ENCODE measurements around the gene VWDE.
"Not testable (repeated sequence)": the region's sequence is repeated elsewhere in the genome, so short reads cannot be mapped to it uniquely, and the experiment has no call there.

The VWDE gene

DNA sequence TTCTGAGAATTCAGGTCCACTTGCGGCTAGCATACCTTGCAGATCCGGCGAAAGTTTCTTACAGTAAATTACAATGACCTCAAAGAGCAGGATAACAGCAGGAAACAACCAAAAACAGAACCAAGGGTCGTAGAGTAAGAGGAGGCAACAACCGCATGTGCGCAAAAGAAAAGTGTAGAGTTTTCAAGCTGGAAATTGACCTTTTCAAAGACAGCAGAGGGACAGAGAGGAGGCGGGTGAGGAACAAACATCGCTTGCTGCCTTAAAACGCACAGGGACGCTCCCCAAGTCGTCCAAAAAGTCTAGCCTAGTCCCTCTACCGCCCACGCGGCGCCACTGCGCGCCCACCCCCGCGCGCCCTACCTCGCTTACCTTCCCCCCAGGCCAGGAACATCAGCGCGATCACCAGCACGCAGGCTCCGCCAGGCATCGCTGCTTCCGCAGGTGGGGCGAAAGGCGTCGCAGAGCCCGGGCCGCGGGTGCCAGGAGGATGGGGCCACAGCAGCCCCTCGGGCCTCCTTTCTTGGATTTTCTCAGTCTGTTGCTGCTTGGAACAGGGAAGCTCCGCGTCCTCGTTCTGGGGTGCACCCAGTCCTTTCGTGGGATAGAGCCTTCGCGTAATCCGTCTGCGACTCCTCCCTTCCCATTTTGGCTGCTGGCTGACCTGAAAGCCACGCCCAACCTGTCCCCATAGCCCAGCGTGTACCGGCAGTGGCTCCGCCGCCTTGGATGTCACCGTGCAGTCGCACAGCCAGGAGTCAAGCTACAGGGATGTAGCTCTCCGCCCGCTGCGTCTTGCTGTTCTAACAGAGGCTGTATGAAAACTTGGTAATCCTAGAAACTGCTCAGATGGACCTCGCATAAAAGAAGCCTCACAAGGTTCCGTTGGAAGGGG, at the start of gene VWDE:
Gene VWDE, minus strand, starts transcription at position 579 of the 895 bp plus-strand sequence. Its CDS starts 149 bp downstream, at position 430.
- peak; percentile 88 for DNase-seq

DNA sequence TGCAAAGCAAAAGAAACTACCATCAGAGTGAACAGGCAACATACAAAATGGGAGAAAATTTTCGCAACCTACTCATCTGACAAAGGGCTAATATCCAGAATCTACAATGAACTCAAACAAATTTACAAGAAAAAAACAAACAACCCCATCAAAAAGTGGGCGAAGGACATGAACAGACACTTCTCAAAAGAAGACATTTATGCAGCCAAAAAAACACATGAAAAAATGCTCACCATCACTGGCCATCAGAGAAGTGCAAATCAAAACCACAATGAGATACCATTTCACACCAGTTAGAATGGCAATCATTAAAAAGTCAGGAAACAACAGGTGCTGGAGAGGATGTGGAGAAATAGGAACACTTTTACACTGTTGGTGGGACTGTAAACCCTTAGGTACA, 49.5 kb upstream of the VWDE start:
- not testable (repeated sequence) for DNase-seq

DNA sequence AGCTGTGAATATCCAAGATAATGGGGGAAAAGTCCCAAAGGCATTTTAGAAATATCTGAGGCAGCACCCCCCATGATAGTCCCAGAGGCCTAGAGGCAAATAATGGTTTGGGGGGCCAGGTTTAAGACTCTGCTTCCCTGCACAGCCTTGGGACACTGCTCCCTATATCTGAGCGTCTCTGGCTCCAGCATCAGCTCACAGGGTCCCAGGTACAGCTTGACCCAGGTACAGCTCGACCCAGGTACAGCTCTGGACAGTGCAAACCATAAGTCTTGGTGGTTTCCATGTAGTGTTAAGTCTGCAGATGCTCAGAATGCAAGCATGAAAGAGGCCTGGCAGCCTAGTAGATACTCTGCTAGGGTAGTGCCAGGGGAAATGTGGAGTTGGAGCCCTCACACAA, 47.0 kb upstream of the VWDE start:
- no peak for DNase-seq

GRCh38 chr7:12444785-12445184, 41.1 kb upstream of the VWDE start:
- no peak for DNase-seq

DNA sequence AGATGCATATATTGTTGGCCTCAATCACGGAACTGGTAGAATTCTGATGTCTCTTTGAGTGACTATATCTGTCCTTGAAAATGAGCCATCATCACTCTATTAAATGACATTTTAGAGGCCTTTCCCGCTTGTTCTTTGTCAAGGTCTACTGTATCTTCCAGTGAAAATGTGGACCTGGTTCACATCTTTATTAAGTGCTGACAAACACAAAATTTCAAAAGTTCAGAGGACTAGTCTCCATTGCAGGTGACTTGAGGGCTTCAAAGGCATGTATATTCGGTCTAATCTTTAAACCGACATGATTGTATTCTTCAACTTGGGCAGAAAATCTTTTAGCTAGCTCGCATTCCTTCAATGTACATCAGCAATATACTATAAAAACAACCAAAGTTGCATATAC, 36.6 kb upstream of the VWDE start:
- no peak for DNase-seq

DNA sequence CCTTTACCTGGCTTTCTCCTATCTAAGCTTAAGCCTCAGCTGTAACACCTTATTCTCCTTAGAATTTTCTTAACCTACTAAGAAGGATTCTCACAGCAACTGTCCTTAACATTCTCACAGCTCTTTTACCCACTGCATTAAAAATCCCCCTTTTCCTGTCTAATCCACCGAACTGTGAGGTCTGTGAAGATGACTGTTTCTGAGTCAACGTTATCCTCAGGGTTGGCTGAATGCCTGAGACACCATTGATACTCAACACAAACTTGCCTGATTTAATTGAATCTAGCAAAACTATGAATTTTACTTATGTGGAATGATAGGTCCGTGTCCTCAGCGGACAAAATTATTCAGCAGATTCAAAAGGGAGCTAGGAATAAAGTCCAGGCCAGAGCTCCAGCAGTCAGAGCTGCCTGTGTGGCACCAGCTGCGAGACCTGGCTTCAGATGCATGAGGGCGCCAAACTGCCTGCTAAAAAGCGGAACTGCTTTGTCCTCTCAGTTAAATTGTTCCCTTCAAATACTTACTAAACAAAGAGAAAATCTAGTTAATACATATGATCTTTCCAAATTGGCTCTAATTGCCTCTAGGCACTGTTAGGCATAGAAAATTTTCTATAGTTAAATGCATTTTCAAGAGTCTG, 33.4 kb upstream of the VWDE start:
- DNase-seq, result peak; percentile 59

- DNase-seq, result no peak
These were observed 32.5 kb upstream of the VWDE start for GRCh38 chr7:12436126-12436525.

DNA sequence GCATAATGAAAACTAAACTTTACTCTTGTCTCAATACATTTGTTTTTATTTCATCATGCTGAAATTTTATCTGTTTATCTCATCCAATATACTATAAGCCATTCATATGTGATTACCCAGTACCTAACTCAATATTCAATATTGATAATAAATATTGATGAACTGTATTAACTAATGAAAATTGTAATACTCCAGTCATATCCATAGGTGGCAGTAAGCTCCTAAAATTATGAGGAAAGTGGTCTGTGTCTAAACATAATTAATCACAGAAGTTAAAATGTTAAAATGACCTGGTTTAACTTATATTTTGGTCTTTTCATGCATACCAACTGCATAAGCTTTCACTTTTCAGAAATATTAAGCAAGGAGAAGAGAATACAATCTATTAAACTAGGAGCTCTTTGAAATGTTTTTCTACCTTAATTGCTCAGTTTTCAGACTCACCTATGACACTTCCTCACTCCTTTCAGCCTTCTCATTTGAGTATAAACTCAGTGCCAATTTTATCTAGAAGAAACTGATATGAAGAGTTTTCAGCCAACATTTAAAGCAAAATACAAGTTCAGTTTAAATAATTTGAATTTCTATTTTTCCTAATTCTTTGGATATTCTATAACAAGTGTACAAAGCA, 30.5 kb upstream of the VWDE start:
- no peak for DNase-seq

DNA sequence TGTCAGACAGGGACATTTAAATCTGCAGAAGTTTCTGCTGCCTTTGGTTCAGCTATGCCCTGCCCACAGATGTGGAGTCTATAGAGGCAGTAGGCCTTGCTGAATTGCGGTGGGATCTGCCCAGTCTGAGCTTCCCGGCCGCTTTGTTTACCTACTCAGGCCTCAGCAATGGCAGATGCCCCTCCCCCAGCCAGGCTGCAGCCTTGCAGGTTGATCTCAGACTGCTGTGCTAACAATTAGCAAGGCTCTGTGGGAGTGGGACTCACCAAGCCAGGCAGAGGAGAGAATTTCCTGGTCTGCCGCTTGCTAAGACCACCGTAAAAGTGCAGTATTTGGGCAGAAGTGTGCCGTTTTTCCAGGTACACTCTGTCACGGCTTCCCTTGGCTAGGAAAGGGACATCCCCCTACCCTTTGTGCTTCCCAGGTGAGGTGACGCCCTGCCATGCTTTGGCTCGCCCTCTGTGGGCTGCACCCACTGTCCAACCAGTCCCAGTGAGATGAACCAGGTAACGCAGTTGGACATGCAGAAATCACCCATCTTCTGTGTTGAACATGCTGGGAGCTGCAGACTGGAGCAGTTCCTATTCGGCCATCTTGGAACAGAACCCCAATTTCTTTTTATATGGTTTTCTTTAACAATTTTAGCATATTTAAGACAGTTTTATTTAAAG, 28.4 kb upstream of the VWDE start:
- no peak for DNase-seq

DNA sequence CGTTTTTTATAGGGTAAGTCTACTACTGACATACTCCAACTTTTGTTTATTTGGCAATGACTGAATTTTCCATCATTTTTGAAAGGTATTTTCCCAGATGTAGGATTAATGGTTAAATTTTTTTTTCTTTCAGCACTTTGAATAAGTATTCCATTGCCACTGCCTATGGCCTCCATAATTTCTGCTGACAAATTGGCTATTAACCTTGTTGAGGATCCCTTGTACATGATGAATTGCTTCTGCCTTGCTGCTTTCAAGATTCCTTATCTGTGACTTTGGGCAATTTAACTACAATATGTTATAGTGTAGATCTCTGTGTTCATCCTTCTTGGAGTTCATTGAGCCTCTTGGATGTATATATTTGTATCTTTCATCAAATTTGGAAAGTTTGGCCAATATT, 21.6 kb upstream of the VWDE start:
- no peak for DNase-seq

DNA sequence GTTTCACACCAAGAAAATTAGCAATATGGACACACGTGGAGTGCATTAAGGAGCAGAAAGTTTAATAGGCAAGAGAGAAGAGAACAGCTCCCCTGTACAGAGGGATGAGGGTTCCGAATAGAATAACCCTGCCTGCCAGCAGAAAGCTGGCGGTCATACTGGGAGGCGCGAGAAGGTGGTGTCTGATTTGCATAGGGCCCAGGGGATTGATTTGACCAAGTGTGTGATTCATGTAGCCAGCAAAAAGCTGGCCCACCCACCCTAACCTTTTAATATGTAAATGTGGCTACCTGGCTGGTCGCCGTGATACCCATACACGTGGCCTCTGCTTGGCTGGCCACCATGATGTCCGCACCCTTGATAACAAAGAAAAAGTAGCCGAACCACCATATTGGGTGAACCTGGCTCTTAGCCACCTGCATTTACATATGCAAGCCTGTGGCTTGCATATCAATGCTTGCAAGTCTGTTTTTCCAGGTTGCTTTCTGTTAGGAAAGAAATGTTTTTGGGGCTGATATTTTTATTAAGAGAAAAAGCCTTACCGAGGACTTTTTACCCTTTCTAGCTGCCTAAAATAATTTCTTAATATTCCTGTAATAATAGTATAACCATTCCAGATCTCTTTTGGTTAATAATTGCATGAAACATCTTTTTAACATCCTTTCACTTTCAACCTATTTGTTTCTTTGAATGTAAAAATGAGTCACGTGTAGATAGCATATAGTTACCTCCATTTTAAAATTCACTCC, 20.5 kb upstream of the VWDE start:
- DNase-seq, result no peak

DNA sequence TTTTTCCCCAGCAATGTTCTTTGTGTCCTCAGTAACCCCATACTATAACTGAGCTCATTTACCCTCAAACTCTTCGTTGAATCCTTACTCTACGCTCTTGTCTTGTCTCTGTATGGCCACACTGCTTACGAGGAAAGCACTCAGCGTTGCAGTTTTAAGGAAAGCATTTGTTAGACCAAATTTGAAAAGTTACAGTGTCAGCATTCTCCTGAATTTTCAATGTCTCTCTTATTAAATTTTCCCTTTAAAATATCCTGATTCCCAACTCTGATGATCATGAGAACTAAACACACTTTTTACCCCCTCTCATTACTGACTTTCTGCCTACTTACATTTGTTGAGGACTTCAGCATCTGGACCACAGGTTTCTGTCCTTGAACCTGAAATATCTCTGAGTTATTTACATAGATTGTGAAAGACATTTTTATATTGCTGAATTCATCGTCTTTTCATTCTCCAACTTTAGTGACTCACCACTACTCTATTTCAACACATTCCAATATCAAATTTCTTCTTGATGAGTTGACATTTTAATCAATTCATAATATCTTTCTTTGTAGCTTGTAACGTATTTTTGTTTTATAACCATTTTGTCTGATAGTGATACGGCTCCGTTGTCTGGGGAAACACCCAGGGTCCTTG, 19.8 kb upstream of the VWDE start:
- DNase-seq, result no peak

GRCh38 chr7:12422554-12423320, 19.1 kb upstream of the VWDE start:
- DNase-seq, result no peak

- DNase-seq, result no peak
These were observed 14.8 kb upstream of the VWDE start for GRCh38 chr7:12418452-12418851.

DNA sequence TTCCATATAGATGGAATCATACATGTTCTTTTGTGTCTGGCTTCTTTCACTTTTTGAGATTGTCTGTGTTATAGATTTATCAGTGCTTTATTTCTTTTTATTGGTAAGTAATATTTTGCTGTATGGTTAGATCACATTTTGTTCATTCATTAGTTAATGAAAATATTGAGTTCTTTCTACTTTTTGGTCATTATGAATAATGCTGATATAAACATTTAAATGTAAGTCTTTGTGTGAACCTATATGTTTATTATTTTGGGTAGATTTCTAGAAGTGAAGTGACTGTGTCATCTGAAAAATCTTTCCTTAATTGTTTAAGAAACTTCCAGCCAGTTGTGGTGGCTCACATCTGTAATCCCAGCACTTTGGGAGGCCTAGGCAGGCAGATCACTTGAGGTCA, 11.4 kb upstream of the VWDE start:
- DNase-seq, result no peak

GRCh38 chr7:12412407-12412806, 8.7 kb upstream of the VWDE start:
- DNase-seq, result no peak

DNA sequence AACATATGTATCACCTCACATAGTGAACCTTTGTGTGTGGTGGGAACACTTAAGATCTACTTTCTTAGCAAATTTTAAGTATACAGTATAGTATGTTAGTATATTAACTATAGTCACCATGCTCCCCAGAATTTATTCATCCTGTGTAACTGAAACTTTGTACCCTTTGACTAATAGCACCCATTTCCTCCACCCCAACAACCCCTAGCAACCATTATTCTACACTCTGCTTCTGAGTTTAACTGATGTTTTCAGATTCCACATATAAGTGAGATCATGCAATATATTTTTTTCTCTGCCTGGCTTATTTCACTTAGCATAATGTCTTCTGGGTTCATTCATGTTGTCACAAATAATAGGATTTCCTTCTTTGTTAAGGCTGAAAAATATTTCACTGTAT, 6.9 kb upstream of the VWDE start:
- no peak for DNase-seq

GRCh38 chr7:12409097-12409711, 5.5 kb upstream of the VWDE start:
- DNase-seq, result no peak

DNA sequence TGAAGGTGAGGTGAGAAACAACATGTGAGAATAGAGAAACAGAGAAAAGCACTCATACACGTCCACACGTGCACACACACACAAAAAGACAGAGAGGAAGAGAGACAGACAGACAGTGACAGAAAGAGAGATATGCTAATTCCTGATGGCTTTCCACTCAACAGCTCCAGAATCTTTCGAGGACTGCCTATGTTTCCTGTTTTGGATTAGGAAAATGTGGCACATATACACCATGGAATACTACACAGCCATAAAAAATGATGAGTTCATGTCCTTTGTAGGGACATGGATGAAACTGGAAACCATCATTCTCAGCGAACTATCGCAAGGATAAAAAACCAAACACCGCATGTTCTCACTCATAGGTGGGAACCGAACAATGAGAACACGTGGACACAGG, 4.0 kb upstream of the VWDE start:
- DNase-seq, result not testable (repeated sequence)

- no peak for DNase-seq
These were observed 1.3 kb downstream of the VWDE start for GRCh38 chr7:12402365-12402725.
